Lung (tissue), 12 donors: ENCODE data around the gene DCLRE1C. TPM values are rescaled to one million over a fixed set of nuclear protein-coding genes. Genes with fewer than 3 reads are reported as not detected.

Source experiments
- ATAC-seq: fragments of 200-7000 bp; cut with Tn5 transposase; one replicate; pipeline ENCODE4 v1.9.1; 2020; ENCODE audit warnings: moderate number of reproducible peaks; ENCODE audit not compliant: insufficient read depth, low FRiP score
- DNase-seq, 3 donors: peaks; one replicate each; pipeline ENCODE4 v3.0.0-alpha.2; 2013 to 2017
- H3K27ac ChIP-seq, 2 donors: one replicate each; pipeline ENCODE4 v1.5.1; 2013; ENCODE audit warnings: mild to moderate bottlenecking in 2 of 2, moderate library complexity in 2 of 2, control low read depth in 1 of 2, inconsistent platforms in 1 of 2, low read depth in 1 of 2, low read length in 1 of 2
- H3K27me3 ChIP-seq, 3 donors: one replicate each; pipeline ENCODE4 v1.5.1; 2013; ENCODE audit warnings: low read length in 2 of 3; ENCODE audit not compliant: control insufficient read depth in 3 of 3, insufficient read depth in 3 of 3
- H3K36me3 ChIP-seq, 4 donors: one replicate each; pipeline ENCODE4 v1.5.1; 2013; ENCODE audit warnings: low read length in 4 of 4, mild to moderate bottlenecking in 1 of 4, moderate library complexity in 1 of 4; ENCODE audit not compliant: control insufficient read depth in 4 of 4, insufficient read depth in 4 of 4
- H3K4me1 ChIP-seq, 5 donors: one replicate each; pipeline ENCODE4 v1.5.1; 2013; ENCODE audit warnings: low read length in 5 of 5, mild to moderate bottlenecking in 2 of 5, moderate library complexity in 1 of 5; ENCODE audit not compliant: control insufficient read depth in 5 of 5, insufficient read depth in 5 of 5
- H3K4me3 ChIP-seq: one replicate; pipeline ENCODE4 v1.5.1; 2013; ENCODE audit warnings: mild to moderate bottlenecking, control low read depth, moderate library complexity
- H3K9ac ChIP-seq, 2 donors: one replicate each; pipeline ENCODE4 v1.5.1; 2013; ENCODE audit warnings: low read length in 2 of 2, control low read depth in 1 of 2; ENCODE audit not compliant: insufficient read depth in 1 of 2
- H3K9me3 ChIP-seq, 4 donors: one replicate each; pipeline ENCODE4 v1.5.1; 2013; ENCODE audit warnings: low read length in 3 of 4, mild to moderate bottlenecking in 1 of 4, moderate library complexity in 1 of 4; ENCODE audit not compliant: control insufficient read depth in 4 of 4, insufficient read depth in 3 of 4
- CTCF ChIP-seq: IDR thresholded peaks from 2 replicates; pipeline ENCODE4 v1.5.1; 2012; ENCODE audit warnings: mild to moderate bottlenecking; ENCODE audit errors: control extremely low read depth, extremely low read depth
- WGBS, 2 donors: extraction: QIAGEN DNeasy Blood & Tissue Kit; methylation state at CpG; one replicate each; pipeline ENCODE4 v1.1.7; 2013; 5-methylcytosine and 5-hydroxymethylcytosine counted together
- polyA plus RNA-seq, 2 donors: library from polyadenylated mRNA; stranded (reverse); fragments of 200-250 nt; gene quantifications; one replicate each; pipeline ENCODE4 v1.2.1, GENCODE V29; 2013
- total RNA-seq, 2 donors: library from RNA; depleted of rRNA in 1 of 2; stranded (reverse); fragments of >200 nt in 1 of 2; gene quantifications; one replicate each; pipeline ENCODE4 v1.2.1, GENCODE V29; 2014 to 2021
- donor health status: control.
- donor health status: control.
- donor health status: Bipolar disorder and iron deficiency.
- donor health status: healthy.
- donor health status: DM: yes; HTN: yes; CAD: no.

Gene DCLRE1C
- total and polyA plus RNA-seq, 4 donors = 3.0 to 14.9 (median 7.7) TPM

GRCh38 chr10:14906765-14907164 lies 47.1 kb downstream of the DCLRE1C start:
- 97 to 100% methylated on average over 2 of the region's 2 CpGs for WGBS, 2 donors
- no peak for ATAC-seq
- H3K36me3 ChIP-seq = peaks cover 11 to 48% (median 39%) of the 10 kb centered on the region in 4 donors

GRCh38 chr10:14905890-14906289 lies 48.0 kb downstream of the DCLRE1C start:
- 70 to 85% methylated on average over 2 of the region's 2 CpGs for WGBS, 2 donors
- Histone ChIP-seq H3K4me1 (no peaks in the 10 kb centered on the region), H3K27ac (no peak overlapping the region), H3K36me3 (peaks cover 9 to 41% (median 34%) of the 10 kb centered on the region in 4 donors), H3K9me3 (peaks cover 0 to 2% (median 0%) of the 10 kb centered on the region in 4 donors), H3K9ac (no peak overlapping the region), H3K4me3 (no peak overlapping the region), H3K27me3 (no peaks in the 10 kb centered on the region)
- no peak for DNase-seq
- no peak for ATAC-seq
- TF ChIP-seq CTCF = no peak

More at GRCh38 chr10:14906765-14907164, 47.1 kb downstream of the DCLRE1C start:
- H3K9me3 ChIP-seq = peaks cover 0 to 2% (median 0%) of the 10 kb centered on the region in 4 donors
- H3K4me3 ChIP-seq = no peak overlapping the region
- no peaks in the 10 kb centered on the region for H3K4me1 ChIP-seq
- TF ChIP-seq CTCF = no peak
- H3K9ac ChIP-seq = no peak overlapping the region
- H3K27me3 ChIP-seq = no peaks in the 10 kb centered on the region
- no peak overlapping the region for H3K27ac ChIP-seq
- no peak for DNase-seq

- no peak for TF ChIP-seq CTCF
- H3K9me3 ChIP-seq = peaks cover 0 to 2% (median 0%) of the 10 kb centered on the region in 4 donors
- H3K36me3 ChIP-seq = peaks cover 8 to 34% (median 27%) of the 10 kb centered on the region in 4 donors
- DNase-seq = no peak
- no peak overlapping the region for H3K27ac ChIP-seq
- H3K4me1 ChIP-seq = no peaks in the 10 kb centered on the region
- ATAC-seq = no peak
- H3K27me3 ChIP-seq = no peaks in the 10 kb centered on the region
- 94 to 100% methylated on average over 2 of the region's 2 CpGs for WGBS, 2 donors
- no peak overlapping the region for H3K9ac ChIP-seq
- no peak overlapping the region for H3K4me3 ChIP-seq
These were observed 49.0 kb downstream of the DCLRE1C start for GRCh38 chr10:14904864-14905263.

- Histone ChIP-seq H3K27me3 (no peaks in the 10 kb centered on the region), H3K36me3 (peaks cover 8 to 33% (median 26%) of the 10 kb centered on the region in 4 donors), H3K4me3 (no peak overlapping the region), H3K4me1 (no peaks in the 10 kb centered on the region), H3K9ac (no peak overlapping the region), H3K27ac (no peak overlapping the region), H3K9me3 (peaks cover 0 to 2% (median 0%) of the 10 kb centered on the region in 4 donors)
- ATAC-seq (no peak), DNase-seq (peak in 2 of 3 donors; percentile 32 to 41)
- TF ChIP-seq CTCF = no peak
- WGBS, 2 donors = 38 to 44% methylated on average over 1 of the region's 1 CpG
These were observed 49.6 kb downstream of the DCLRE1C start for GRCh38 chr10:14904316-14904732.
